ENCODE measurements around the gene ZKSCAN4.

DNA sequence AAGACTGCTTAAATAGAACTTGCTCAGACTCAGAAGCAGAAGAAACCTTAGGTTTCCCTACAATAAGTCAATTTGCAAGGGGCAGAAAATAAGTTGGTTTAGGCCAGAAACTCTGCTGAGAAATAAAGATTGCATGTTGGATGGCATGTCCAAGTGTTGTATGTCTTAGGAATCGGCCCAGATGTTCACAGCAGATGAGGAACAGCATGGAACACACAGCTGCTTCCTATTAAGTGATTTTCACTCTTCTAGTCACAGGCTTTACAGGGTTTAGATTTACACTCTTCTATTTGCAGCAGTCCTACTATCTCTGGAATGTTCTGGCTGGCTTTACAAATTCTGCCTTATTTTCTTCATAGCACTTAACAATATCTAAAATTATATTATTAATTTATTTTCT is 3.2 kb downstream of the ZKSCAN4 start:
- TF ChIP-seq POLR2A (IDR thresholded peaks at IDR 0.05) = no peak
- TF ChIP-seq, protein P1, sequence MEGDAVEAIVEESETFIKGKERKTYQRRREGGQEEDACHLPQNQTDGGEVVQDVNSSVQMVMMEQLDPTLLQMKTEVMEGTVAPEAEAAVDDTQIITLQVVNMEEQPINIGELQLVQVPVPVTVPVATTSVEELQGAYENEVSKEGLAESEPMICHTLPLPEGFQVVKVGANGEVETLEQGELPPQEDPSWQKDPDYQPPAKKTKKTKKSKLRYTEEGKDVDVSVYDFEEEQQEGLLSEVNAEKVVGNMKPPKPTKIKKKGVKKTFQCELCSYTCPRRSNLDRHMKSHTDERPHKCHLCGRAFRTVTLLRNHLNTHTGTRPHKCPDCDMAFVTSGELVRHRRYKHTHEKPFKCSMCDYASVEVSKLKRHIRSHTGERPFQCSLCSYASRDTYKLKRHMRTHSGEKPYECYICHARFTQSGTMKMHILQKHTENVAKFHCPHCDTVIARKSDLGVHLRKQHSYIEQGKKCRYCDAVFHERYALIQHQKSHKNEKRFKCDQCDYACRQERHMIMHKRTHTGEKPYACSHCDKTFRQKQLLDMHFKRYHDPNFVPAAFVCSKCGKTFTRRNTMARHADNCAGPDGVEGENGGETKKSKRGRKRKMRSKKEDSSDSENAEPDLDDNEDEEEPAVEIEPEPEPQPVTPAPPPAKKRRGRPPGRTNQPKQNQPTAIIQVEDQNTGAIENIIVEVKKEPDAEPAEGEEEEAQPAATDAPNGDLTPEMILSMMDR (IDR thresholded peaks at IDR 0.05) = no peak
